A673 (cell line): ENCODE data around the gene ZNF322.

ENCODE experiments used
- CTCF ChIP-seq: fragments of 300-800, 200-600 bp; sonication (generic); conservative IDR thresholded peaks from 2 replicates; pipeline ENCODE4 v1.5.1; 2017; ENCODE audit warnings: low read depth, mild to moderate bottlenecking, antibody characterized with exemption, low read length, moderate library complexity, mixed read lengths
- EZH2 ChIP-seq: fragments of 200-600 bp; sonication (generic); IDR thresholded peaks from 2 replicates; pipeline ENCODE4 v1.6.1; 2017; ENCODE audit warnings: borderline replicate concordance, low read depth, mild to moderate bottlenecking, mixed read lengths, antibody characterized with exemption, low read length; ENCODE audit not compliant: poor library complexity, severe bottlenecking

GRCh38 chr6:26597821-26598220 lies 61.7 kb downstream of the ZNF322 start:
- TF ChIP-seq CTCF = no peak
- TF ChIP-seq EZH2 = no peak
